Gastrocnemius medialis (tissue), 4 donors: Measurements from ENCODE around the gene DHRS9. TPM values are rescaled to one million over a fixed set of nuclear protein-coding genes. Genes with fewer than 3 reads are reported as not detected.

Experiments
- ATAC-seq, 2 donors: fragments of 150-250 bp; one replicate each; pipeline ENCODE4 v1.9.1; 2016
- DNase-seq, 2 donors: peaks; one replicate each; pipeline ENCODE4 v3.0.0-alpha.2; 2019
- H3K27ac ChIP-seq, 4 donors: fragments of 200-600 bp; sonication (generic); 1 replicate in 1 of 4; 2 replicates in 3 of 4; pipeline ENCODE4 v1.5.1; 2016 to 2018; ENCODE audit warnings: mild to moderate bottlenecking in 2 of 4, moderate library complexity in 1 of 4
- H3K27me3 ChIP-seq, 3 donors: fragments of 200-600 bp; sonication (generic) in 2 of 3; 1 replicate in 1 of 3; 2 replicates in 2 of 3; pipeline versions ENCODE4 v1.5.1 to v1.6.0; 2016 to 2019; ENCODE audit warnings: mild to moderate bottlenecking in 1 of 3, moderate library complexity in 1 of 3
- H3K36me3 ChIP-seq, 2 donors: fragments of 200-600 bp; sonication (generic) in 1 of 2; one replicate each; pipeline ENCODE4 v1.5.1; 2017 to 2018
- H3K4me1 ChIP-seq, 2 donors: fragments of 200-600 bp; sonication (generic) in 1 of 2; one replicate each; pipeline ENCODE4 v1.5.1; 2016 to 2017; ENCODE audit warnings: mild to moderate bottlenecking in 2 of 2
- H3K4me3 ChIP-seq, 4 donors: fragments of 200-600 bp; sonication (generic) in 3 of 4; 1 replicate in 1 of 4; 2 replicates in 3 of 4; pipeline ENCODE4 v1.5.1; 2016 to 2019; ENCODE audit warnings: mild to moderate bottlenecking in 2 of 4
- H3K9me3 ChIP-seq, 3 donors: fragments of 200-600 bp; sonication (generic) in 2 of 3; 1 replicate in 1 of 3; 2 replicates in 2 of 3; pipeline ENCODE4 v1.5.1; 2016 to 2019
- POLR2A ChIP-seq, 2 donors: fragments of 450-650 bp; IDR thresholded peaks; one replicate each; pipeline ENCODE4 v1.6.1; 2017; ENCODE audit warnings: antibody characterized with exemption in 2 of 2, mild to moderate bottlenecking in 2 of 2, moderate library complexity in 2 of 2
- in situ Hi-C, 4 donors: fragments of 200-750 bp; cut with MboI; loops; one replicate each; pipeline versions ENCODE4 v1.15.0 to v1.8.0; 2017; ENCODE audit warnings: low sequenced_read_pairs in 4 of 4
- intact Hi-C: fragments of 100-400 bp; cut with DNase I; formaldehyde crosslinking; loops from one replicate; pipeline ENCODE4 v1.15.1; 2023; ENCODE audit warnings: low total_unique reads
- total RNA-seq, 4 donors: library from RNA; depleted of rRNA; stranded (reverse); fragments of >200 nt; gene quantifications; one replicate each; pipeline versions ENCODE4 v1.1.0 to v1.2.3, GENCODE V29; 2016
- TF ChIP-seq, protein P1 (sequence below), 5 experiments: fragments of 450-650 bp in 3 of 5; fragments of 200-600 bp in 2 of 5; sonication (generic) in 2 of 5; IDR thresholded peaks in 4 of 5; conservative IDR thresholded peaks in 1 of 5; 1 replicate in 4 of 5; 2 replicates in 1 of 5; pipeline ENCODE4 v1.5.1; 2016 to 2019; ENCODE audit warnings: antibody characterized with exemption in 5 of 5, mild to moderate bottlenecking in 3 of 5, moderate library complexity in 3 of 5

The DHRS9 gene
- total RNA-seq, 4 donors from 2014 or later: 0.23 to 0.68 (median 0.33) TPM; not detected in 1

DNA sequence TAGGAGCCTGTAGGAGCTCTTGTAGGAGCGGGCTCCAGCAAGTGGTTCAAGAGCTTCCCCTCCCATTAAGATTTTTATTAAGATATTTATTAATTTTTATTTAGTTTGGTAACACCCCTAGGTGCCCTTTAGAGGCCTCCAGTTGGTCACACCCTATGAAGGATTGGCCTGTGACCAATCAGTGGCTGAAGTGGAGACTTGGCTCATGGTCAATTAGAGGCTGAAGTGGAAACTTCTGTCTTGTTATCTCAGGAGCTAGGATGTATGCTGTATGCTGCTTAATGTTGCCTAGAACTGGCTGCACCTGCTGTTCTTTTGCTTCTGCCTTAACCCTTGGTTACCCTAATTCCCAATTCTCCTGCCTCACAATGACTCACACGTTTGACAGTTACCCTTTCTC lies 48.7 kb downstream of the DHRS9 start:
- Histone ChIP-seq H3K27ac (no peak overlapping the region), H3K4me3 (no peak overlapping the region), H3K9me3 (no peaks in the 10 kb centered on the region), H3K27me3 (peaks cover 0 to 4% (median 2%) of the 10 kb centered on the region in 3 donors), H3K4me1 (no peaks in the 10 kb centered on the region), H3K36me3 (no peaks in the 10 kb centered on the region)
- ATAC-seq (no peak), DNase-seq (no peak)
- TF ChIP-seq, protein P1, sequence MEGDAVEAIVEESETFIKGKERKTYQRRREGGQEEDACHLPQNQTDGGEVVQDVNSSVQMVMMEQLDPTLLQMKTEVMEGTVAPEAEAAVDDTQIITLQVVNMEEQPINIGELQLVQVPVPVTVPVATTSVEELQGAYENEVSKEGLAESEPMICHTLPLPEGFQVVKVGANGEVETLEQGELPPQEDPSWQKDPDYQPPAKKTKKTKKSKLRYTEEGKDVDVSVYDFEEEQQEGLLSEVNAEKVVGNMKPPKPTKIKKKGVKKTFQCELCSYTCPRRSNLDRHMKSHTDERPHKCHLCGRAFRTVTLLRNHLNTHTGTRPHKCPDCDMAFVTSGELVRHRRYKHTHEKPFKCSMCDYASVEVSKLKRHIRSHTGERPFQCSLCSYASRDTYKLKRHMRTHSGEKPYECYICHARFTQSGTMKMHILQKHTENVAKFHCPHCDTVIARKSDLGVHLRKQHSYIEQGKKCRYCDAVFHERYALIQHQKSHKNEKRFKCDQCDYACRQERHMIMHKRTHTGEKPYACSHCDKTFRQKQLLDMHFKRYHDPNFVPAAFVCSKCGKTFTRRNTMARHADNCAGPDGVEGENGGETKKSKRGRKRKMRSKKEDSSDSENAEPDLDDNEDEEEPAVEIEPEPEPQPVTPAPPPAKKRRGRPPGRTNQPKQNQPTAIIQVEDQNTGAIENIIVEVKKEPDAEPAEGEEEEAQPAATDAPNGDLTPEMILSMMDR (IDR thresholded peaks at IDR 0.05 in 4 of 5, conservative IDR thresholded peaks at IDR 0.05 in 1 of 5): no peak
- TF ChIP-seq POLR2A (IDR thresholded peaks at IDR 0.05): no peak
- intact Hi-C loops: no loop called here
- in situ Hi-C loops: no loop called here

DNA sequence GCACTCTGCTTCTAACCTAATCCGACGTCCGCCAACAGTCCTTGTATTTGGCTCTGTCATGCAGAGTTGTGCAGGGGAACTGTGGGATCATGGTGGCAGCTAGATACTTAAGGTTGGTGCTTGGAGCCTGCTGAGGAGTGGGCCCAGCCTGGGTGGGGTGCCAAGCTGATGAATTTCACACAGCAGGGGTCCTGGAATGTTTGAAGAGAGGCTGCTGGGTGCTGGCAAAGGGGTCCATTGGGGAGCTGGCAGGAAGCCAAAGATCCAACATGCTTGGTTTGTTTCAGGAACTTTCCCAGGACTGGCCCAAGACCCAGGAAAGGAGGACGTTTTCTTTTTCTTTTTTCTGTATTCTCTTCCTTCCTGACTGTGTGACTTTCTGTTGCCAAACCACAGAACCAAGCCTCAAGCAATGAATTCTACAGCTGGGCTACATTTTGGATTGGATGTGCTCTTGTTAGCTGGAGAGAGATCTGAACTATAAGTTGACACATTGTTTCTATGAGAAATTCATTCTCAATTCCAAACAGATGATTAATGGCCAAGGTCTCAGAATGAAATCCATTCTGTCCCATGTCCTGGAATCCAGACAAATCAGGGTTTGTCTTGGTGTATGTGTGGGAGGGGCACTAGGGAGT lies 49.9 kb downstream of the DHRS9 start:
- TF ChIP-seq, protein P1 (IDR thresholded peaks at IDR 0.05 in 4 of 5, conservative IDR thresholded peaks at IDR 0.05 in 1 of 5): no peak
- TF ChIP-seq POLR2A (IDR thresholded peaks at IDR 0.05): no peak
- no peak for ATAC-seq
- H3K36me3 ChIP-seq: no peaks in the 10 kb centered on the region
- DNase-seq: no peak
- no peaks in the 10 kb centered on the region for H3K4me1 ChIP-seq
- no peak overlapping the region for H3K27ac ChIP-seq
- in situ Hi-C loops: no loop called here
- H3K27me3 ChIP-seq: peaks cover 0 to 4% (median 2%) of the 10 kb centered on the region in 3 donors
- intact Hi-C loops: no loop called here
- H3K4me3 ChIP-seq: no peak overlapping the region
- H3K9me3 ChIP-seq: no peaks in the 10 kb centered on the region

DNA sequence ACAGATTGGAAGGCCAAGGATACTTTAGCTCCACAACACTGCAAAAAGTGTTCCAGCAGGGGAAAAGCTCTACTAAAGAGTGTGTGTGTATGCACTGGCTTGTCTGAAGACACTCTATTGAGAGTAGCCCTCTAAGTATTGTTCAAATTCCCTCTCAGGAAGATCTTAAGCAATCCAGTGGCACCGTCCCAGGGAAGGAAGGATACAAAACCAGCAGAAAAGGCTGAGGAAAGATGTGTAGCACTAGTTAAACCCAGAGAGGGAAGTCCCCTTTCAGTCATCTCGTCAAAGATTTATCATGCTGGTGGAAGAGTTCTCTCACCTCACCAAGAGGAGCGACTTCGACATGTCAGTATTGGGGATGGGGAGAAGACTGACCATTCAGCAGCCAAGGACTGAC lies 50.5 kb downstream of the DHRS9 start:
- TF ChIP-seq POLR2A (IDR thresholded peaks at IDR 0.05): no peak
- TF ChIP-seq, protein P1 (IDR thresholded peaks at IDR 0.05 in 4 of 5, conservative IDR thresholded peaks at IDR 0.05 in 1 of 5): no peak
- H3K4me3 ChIP-seq: no peak overlapping the region
- no peaks in the 10 kb centered on the region for H3K4me1 ChIP-seq
- H3K9me3 ChIP-seq: no peaks in the 10 kb centered on the region
- peaks cover 0 to 4% (median 2%) of the 10 kb centered on the region in 3 donors for H3K27me3 ChIP-seq
- intact Hi-C loops: no loop called here
- in situ Hi-C loops: no loop called here
- DNase-seq: no peak
- no peak for ATAC-seq
- no peak overlapping the region for H3K27ac ChIP-seq
- H3K36me3 ChIP-seq: no peaks in the 10 kb centered on the region

DNA sequence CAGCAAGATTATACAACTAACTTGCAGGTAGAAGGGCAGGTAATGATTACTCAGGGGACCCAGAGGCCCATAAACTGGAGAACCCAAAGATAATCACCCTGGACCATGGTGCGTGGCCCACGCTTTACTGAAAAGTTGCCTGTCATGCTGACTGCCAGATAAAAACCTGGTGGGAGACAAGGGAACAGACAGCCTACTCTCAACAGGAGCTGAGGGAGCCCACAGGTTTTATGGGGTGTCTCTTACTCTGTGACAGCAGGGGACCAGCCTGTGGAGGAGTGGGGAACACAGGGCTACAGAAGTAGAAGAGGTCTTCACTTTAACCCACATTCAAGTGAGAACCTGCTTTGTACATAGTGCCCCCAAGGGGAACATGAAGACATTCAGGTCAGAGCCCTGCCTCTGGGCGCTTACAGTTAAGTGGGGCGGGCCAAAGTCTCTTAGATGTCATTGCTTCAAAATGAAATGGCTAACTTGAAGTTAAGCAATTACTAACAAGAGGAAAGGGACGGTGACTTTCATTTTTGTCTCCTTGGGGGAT lies 60.4 kb downstream of the DHRS9 start:
- Histone ChIP-seq H3K27me3 (no peaks in the 10 kb centered on the region), H3K27ac (no peak overlapping the region), H3K36me3 (no peaks in the 10 kb centered on the region), H3K4me3 (no peak overlapping the region), H3K9me3 (no peaks in the 10 kb centered on the region), H3K4me1 (no peaks in the 10 kb centered on the region)
- ATAC-seq (no peak), DNase-seq (no peak)
- intact Hi-C loops (loop anchor here (5.0 kb wide), 1 partner anchor 357 kb away; no protein-coding TSS in a partner anchor), in situ Hi-C loops (loop anchor here in 2 of 4 donors (10.0 to 25.0 kb wide), 2 partner anchors 167 to 175 kb away; no protein-coding TSS in a partner anchor)
- TF ChIP-seq POLR2A (IDR thresholded peaks at IDR 0.05): no peak
- TF ChIP-seq, protein P1 (IDR thresholded peaks at IDR 0.05 in 4 of 5, conservative IDR thresholded peaks at IDR 0.05 in 1 of 5): no peak
